ENCODE results near the gene FOSL2.

Gene FOSL2

DNA sequence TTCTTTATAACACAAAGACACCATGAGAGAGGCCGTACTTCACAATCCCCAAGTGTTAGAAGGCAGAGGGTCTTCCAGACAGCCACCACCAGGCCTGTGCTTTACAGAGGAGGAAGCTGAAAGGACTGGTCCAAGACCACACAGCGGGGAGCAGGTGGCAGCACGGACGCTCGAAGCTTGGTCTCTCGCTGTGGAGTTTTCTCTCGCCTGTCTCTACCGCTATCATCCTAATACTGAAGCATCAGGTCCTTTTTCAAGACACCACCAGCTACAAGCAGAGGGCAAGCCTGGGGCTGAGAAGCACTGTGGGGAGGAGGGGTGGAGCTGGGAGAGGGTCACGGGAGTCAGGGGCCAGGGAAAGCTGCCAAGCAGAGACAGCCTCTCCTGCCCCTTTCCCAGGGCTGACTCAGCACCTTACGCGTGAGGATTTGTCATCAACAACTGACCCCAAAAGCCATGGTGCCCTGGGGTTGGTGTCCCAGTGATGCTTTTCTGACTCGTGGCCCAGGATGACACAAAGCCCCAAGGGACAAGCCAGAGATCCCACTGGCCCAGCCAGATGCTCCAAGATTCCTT is 31.9 kb upstream of the FOSL2 start:
- CTCF ChIA-PET = interaction anchor here (0.5 kb wide), 1 partner anchor 40 kb away, joined by 4 read pairs; no protein-coding TSS in a partner anchor
- no peak for TF ChIP-seq L3MBTL2 (conservative IDR thresholded peaks at IDR 0.05)
- POLR2A ChIA-PET = no interaction called here
- no peak for DNase-seq (ENCODE audit: extremely low spot score)

DNA sequence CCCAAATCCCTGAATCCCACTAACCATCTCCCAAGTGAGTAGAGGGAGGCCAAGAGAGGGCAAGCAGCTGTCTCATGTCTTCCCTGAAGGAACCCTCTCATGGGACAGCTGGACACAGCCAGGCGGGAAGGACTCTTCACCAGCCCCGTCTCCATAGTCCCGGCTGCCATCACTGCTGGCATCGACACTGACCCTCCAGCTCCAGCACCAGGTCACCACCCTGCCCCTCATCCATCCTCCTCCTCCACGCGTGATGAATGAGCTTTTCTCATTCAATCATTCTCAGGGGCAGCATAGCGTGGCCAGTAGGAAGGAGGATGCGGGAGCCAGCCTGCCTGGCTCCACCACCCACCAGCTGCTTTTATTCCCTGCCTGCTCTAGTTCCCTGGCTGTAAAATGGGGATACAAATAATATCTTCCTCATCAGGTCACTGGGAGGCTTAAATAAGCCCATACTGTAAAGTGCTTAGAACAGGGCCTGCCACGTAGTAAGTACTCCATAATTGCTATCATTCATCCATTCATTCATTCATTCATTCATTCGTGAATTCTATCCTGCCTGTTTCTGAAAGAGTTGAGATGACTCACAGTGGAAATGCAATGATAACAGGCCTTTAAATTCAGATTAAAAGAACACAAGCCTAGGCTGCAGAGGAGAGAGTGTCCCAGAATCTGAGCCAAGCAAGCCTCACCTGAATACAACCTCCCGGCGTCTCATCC is 30.5 kb upstream of the FOSL2 start:
- CTCF ChIA-PET = interaction anchor here (0.6 kb wide), 2 partner anchors 197 to 359 kb away, joined by 3 to 5 read pairs; no protein-coding TSS in a partner anchor
- no peak for TF ChIP-seq HDGF (IDR thresholded peaks at IDR 0.05; ENCODE audit: borderline replicate concordance)
- TF ChIP-seq LEF1 (IDR thresholded peaks at IDR 0.05; ENCODE audit: borderline replicate concordance) = no peak
- TF ChIP-seq FOXK2 (IDR thresholded peaks at IDR 0.05) = no peak
- no peak for TF ChIP-seq ARNT (IDR thresholded peaks at IDR 0.05)
- TF ChIP-seq CTBP1 (IDR thresholded peaks at IDR 0.05; ENCODE audit: borderline replicate concordance) = no peak
- TF ChIP-seq ELF4 (IDR thresholded peaks at IDR 0.05) = no peak
- no peak for TF ChIP-seq NFRKB (IDR thresholded peaks at IDR 0.05)
- no peak for TF ChIP-seq L3MBTL2 (conservative IDR thresholded peaks at IDR 0.05)
- TF ChIP-seq FOXA1 (IDR thresholded peaks at IDR 0.05) = no peak
- TF ChIP-seq ZNF384 (IDR thresholded peaks at IDR 0.05) = no peak
- TF ChIP-seq, protein P1, sequence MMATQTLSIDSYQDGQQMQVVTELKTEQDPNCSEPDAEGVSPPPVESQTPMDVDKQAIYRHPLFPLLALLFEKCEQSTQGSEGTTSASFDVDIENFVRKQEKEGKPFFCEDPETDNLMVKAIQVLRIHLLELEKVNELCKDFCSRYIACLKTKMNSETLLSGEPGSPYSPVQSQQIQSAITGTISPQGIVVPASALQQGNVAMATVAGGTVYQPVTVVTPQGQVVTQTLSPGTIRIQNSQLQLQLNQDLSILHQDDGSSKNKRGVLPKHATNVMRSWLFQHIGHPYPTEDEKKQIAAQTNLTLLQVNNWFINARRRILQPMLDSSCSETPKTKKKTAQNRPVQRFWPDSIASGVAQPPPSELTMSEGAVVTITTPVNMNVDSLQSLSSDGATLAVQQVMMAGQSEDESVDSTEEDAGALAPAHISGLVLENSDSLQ (IDR thresholded peaks at IDR 0.05) = no peak
- no peak for TF ChIP-seq BHLHE40 (IDR thresholded peaks at IDR 0.05; ENCODE audit: borderline replicate concordance)
- no peak for TF ChIP-seq FOXM1 (IDR thresholded peaks at IDR 0.05; ENCODE audit: borderline replicate concordance)
- TF ChIP-seq TARDBP (IDR thresholded peaks at IDR 0.05) = no peak
- no peak for TF ChIP-seq SP1 (IDR thresholded peaks at IDR 0.05)
- no peak for DNase-seq (ENCODE audit: extremely low spot score)
- POLR2A ChIA-PET = no interaction called here

DNA sequence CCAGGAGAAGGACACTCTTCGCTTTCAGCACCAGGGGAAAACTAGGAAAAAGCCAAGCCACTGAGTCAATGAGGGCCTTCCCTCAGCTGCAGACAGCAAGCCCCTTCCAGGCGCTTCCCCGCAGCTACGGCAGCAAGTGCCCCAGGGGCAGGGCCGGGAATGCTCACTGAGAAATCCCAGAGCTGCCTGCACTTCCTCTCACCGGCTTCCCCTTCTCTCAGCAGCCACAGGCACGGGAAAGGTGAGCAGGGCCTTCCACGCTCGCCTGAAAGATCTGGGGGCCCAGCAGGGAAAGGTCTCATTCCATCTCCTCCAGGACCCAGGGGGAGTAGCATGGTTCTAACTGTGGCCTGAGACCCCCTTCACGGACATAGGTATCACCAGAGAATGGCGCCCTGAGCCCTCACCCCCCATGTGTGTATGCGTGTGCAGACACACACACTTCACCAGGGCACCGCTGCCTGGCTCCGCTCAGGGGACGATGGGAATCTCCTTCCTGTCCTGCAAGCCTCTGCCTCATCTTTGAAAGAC is 29.6 kb upstream of the FOSL2 start:
- DNase-seq (ENCODE audit: extremely low spot score) = no peak
- CTCF ChIA-PET = no interaction called here
- POLR2A ChIA-PET = no interaction called here
- TF ChIP-seq FOXM1 (IDR thresholded peaks at IDR 0.05; ENCODE audit: borderline replicate concordance) (no peak), NFRKB (IDR thresholded peaks at IDR 0.05) (no peak), TARDBP (IDR thresholded peaks at IDR 0.05) (no peak), ZNF384 (IDR thresholded peaks at IDR 0.05) (no peak), ARNT (IDR thresholded peaks at IDR 0.05) (no peak), CTBP1 (IDR thresholded peaks at IDR 0.05; ENCODE audit: borderline replicate concordance) (no peak), SUZ12 (IDR thresholded peaks at IDR 0.05) (no peak), BHLHE40 (IDR thresholded peaks at IDR 0.05; ENCODE audit: borderline replicate concordance) (no peak)

DNA sequence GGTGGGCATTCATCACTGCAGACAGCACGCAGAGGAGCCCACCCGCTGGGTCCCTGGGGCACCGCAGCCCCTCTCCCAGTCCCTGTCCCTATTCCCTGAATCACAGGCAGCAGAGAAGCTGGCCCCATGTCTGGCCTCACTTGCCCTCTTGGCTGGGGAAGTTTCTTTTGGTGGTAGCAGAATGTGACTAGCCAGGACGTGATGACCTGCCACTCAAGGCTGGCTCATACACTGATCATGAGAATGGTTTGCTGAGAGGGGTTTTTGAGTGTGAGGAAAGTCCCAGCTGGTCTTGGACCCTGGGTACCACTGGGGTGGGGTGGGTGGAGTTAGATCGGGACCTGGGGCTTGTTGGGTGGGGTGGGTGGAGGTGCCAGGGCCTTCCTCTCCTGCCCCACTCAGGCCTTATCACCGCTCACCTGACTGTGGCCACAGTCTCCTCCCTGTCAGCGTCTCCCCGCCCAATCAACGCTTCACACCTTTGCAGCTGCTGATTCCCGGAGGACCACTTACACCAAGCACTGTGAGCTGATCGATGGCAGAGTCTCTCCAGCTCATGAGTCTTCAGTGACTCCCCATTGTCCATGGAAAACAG is 28.9 kb upstream of the FOSL2 start:
- CTCF ChIA-PET = no interaction called here
- DNase-seq (ENCODE audit: extremely low spot score) = no peak
- TF ChIP-seq NFRKB (IDR thresholded peaks at IDR 0.05) (no peak), FOXM1 (IDR thresholded peaks at IDR 0.05; ENCODE audit: borderline replicate concordance) (no peak), ZNF384 (IDR thresholded peaks at IDR 0.05) (no peak), CTBP1 (IDR thresholded peaks at IDR 0.05; ENCODE audit: borderline replicate concordance) (no peak), LEF1 (IDR thresholded peaks at IDR 0.05; ENCODE audit: borderline replicate concordance) (no peak)
- TF ChIP-seq, protein P1 (IDR thresholded peaks at IDR 0.05) = no peak
- POLR2A ChIA-PET = no interaction called here

DNA sequence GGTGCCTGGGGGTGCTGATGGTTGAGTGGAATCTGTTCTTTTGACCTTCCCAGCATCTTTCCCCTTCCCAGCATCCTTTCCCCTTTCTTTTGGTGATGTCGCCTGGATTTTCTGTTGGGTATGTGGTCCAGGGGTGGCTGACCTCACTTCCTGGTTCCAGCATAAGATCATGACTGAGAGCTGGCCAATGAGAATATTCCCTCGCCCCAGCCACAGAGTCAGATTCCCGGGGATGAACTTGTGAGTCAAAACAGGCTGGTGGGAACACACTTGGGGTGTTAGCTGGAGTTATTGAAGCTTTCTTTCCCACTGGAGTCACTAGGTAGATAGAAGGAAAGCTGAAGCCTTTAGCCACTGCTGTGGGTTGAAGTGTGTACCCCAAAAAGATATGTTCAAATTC is 28.0 kb upstream of the FOSL2 start:
- DNase-seq (ENCODE audit: extremely low spot score) = no peak
- POLR2A ChIA-PET = no interaction called here
- CTCF ChIA-PET = no interaction called here
- TF ChIP-seq ZNF384 (IDR thresholded peaks at IDR 0.05) (no peak), BHLHE40 (IDR thresholded peaks at IDR 0.05; ENCODE audit: borderline replicate concordance) (no peak), SP1 (IDR thresholded peaks at IDR 0.05) (no peak), FOXK2 (IDR thresholded peaks at IDR 0.05) (no peak), L3MBTL2 (conservative IDR thresholded peaks at IDR 0.05) (no peak)

DNA sequence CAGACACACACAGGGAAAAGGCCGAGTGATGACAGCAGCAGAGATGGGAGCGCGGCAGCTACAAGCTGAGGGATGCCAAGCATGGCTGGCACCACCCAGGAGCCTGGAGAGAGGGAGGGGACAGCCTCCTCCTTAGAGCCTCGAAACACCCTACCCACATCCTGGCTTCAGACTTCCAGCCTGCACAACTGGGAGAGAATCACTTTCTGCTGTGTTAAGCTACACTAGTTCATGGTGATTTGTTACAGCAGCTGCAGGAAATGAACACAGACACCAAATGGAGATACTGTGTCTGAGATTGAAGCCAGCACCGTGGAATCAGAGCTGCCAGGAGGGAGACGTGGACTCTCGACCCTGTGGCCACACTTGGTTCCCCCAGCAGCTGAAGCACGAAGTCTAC is 27.5 kb upstream of the FOSL2 start:
- no peak for DNase-seq (ENCODE audit: extremely low spot score)
- CTCF ChIA-PET = no interaction called here
- TF ChIP-seq SP1 (IDR thresholded peaks at IDR 0.05) (no peak), ELF4 (IDR thresholded peaks at IDR 0.05) (no peak), SUZ12 (IDR thresholded peaks at IDR 0.05) (no peak), BHLHE40 (IDR thresholded peaks at IDR 0.05; ENCODE audit: borderline replicate concordance) (no peak), L3MBTL2 (conservative IDR thresholded peaks at IDR 0.05) (no peak), ARNT (IDR thresholded peaks at IDR 0.05) (no peak), NFRKB (IDR thresholded peaks at IDR 0.05) (no peak), LEF1 (IDR thresholded peaks at IDR 0.05; ENCODE audit: borderline replicate concordance) (no peak), ZNF384 (IDR thresholded peaks at IDR 0.05) (no peak), HDGF (IDR thresholded peaks at IDR 0.05; ENCODE audit: borderline replicate concordance) (no peak), CTBP1 (IDR thresholded peaks at IDR 0.05; ENCODE audit: borderline replicate concordance) (no peak), FOXA1 (IDR thresholded peaks at IDR 0.05) (no peak), TARDBP (IDR thresholded peaks at IDR 0.05) (no peak), FOXK2 (IDR thresholded peaks at IDR 0.05) (no peak), FOXM1 (IDR thresholded peaks at IDR 0.05; ENCODE audit: borderline replicate concordance) (no peak)
- TF ChIP-seq, protein P1 (IDR thresholded peaks at IDR 0.05) = no peak
- POLR2A ChIA-PET = no interaction called here
